ENCODE results near the gene CD300LG.
"Not testable (repeated sequence)": the region's sequence is repeated elsewhere in the genome, so short reads cannot be mapped to it uniquely, and the experiment has no call there.

Gene CD300LG

GRCh38 chr17:43890240-43890639 is 43.3 kb downstream of the CD300LG start:
- Histone ChIP-seq H3K4me3 (ENCODE audit: low read depth in 1 of 2, low read length in 2 of 2) (no peak overlapping the region), H3K4me1 (ENCODE audit: control insufficient read depth in 1 of 2, insufficient read depth in 2 of 2, low read length in 2 of 2) (no peaks in the 10 kb centered on the region), H3K36me3 (ENCODE audit: control insufficient read depth in 1 of 2, insufficient read depth in 2 of 2, low read length in 2 of 2) (no peaks in the 10 kb centered on the region)

GRCh38 chr17:43891851-43892646 is 45.1 kb downstream of the CD300LG start:
- Histone ChIP-seq H3K27ac (ENCODE audit: low read depth, low read length) (no peak overlapping the region), H3K4me3 (ENCODE audit: low read depth in 1 of 2, low read length in 2 of 2) (no peak overlapping the region), H3K36me3 (ENCODE audit: control insufficient read depth in 1 of 2, insufficient read depth in 2 of 2, low read length in 2 of 2) (no peaks in the 10 kb centered on the region), H3K9ac (ENCODE audit: low read depth in 1 of 2, low read length in 2 of 2) (no peak overlapping the region), H3K9me3 (ENCODE audit: control insufficient read depth in 1 of 2, low read length in 2 of 2) (no peaks in the 10 kb centered on the region), H3K27me3 (ENCODE audit: control insufficient read depth in 1 of 2, insufficient read depth in 2 of 2, low read length in 2 of 2) (no peaks in the 10 kb centered on the region), H3K4me1 (ENCODE audit: control insufficient read depth in 1 of 2, insufficient read depth in 2 of 2, low read length in 2 of 2) (no peaks in the 10 kb centered on the region)

More at GRCh38 chr17:43890240-43890639, 43.3 kb downstream of the CD300LG start:
- Histone ChIP-seq H3K9me3 (ENCODE audit: control insufficient read depth in 1 of 2, low read length in 2 of 2) (no peaks in the 10 kb centered on the region), H3K9ac (ENCODE audit: low read depth in 1 of 2, low read length in 2 of 2) (no peak overlapping the region), H3K27me3 (ENCODE audit: control insufficient read depth in 1 of 2, insufficient read depth in 2 of 2, low read length in 2 of 2) (no peaks in the 10 kb centered on the region), H3K27ac (ENCODE audit: low read depth, low read length) (no peak overlapping the region)

GRCh38 chr17:43892647-43892952 is 45.6 kb downstream of the CD300LG start:
- H3K27me3 ChIP-seq (ENCODE audit: control insufficient read depth in 1 of 2, insufficient read depth in 2 of 2, low read length in 2 of 2) = no peaks in the 10 kb centered on the region

GRCh38 chr17:43894494-43894893 is 47.5 kb downstream of the CD300LG start:
- H3K9me3 ChIP-seq (ENCODE audit: control insufficient read depth in 1 of 2, low read length in 2 of 2); H3K4me1 ChIP-seq (ENCODE audit: control insufficient read depth in 1 of 2, insufficient read depth in 2 of 2, low read length in 2 of 2); H3K9ac ChIP-seq (ENCODE audit: low read depth in 1 of 2, low read length in 2 of 2); H3K36me3 ChIP-seq (ENCODE audit: control insufficient read depth in 1 of 2, insufficient read depth in 2 of 2, low read length in 2 of 2); H3K27me3 ChIP-seq (ENCODE audit: control insufficient read depth in 1 of 2, insufficient read depth in 2 of 2, low read length in 2 of 2); H3K27ac ChIP-seq (ENCODE audit: low read depth, low read length); H3K4me3 ChIP-seq (ENCODE audit: low read depth in 1 of 2, low read length in 2 of 2): not testable (repeated sequence)

More at GRCh38 chr17:43892647-43892952, 45.6 kb downstream of the CD300LG start:
- Histone ChIP-seq H3K9ac (ENCODE audit: low read depth in 1 of 2, low read length in 2 of 2) (no peak overlapping the region), H3K4me3 (ENCODE audit: low read depth in 1 of 2, low read length in 2 of 2) (no peak overlapping the region), H3K36me3 (ENCODE audit: control insufficient read depth in 1 of 2, insufficient read depth in 2 of 2, low read length in 2 of 2) (no peaks in the 10 kb centered on the region), H3K4me1 (ENCODE audit: control insufficient read depth in 1 of 2, insufficient read depth in 2 of 2, low read length in 2 of 2) (no peaks in the 10 kb centered on the region), H3K9me3 (ENCODE audit: control insufficient read depth in 1 of 2, low read length in 2 of 2) (no peaks in the 10 kb centered on the region), H3K27ac (ENCODE audit: low read depth, low read length) (no peak overlapping the region)

GRCh38 chr17:43897831-43898230 is 50.9 kb downstream of the CD300LG start:
- no peaks in the 10 kb centered on the region for H3K9me3 ChIP-seq (ENCODE audit: control insufficient read depth in 1 of 2, low read length in 2 of 2)
- no peaks in the 10 kb centered on the region for H3K36me3 ChIP-seq (ENCODE audit: control insufficient read depth in 1 of 2, insufficient read depth in 2 of 2, low read length in 2 of 2)
- peaks cover 7 to 12% of the 10 kb centered on the region in 2 donors for H3K4me1 ChIP-seq (ENCODE audit: control insufficient read depth in 1 of 2, insufficient read depth in 2 of 2, low read length in 2 of 2)
- no peak overlapping the region for H3K4me3 ChIP-seq (ENCODE audit: low read depth in 1 of 2, low read length in 2 of 2)
- H3K27me3 ChIP-seq (ENCODE audit: control insufficient read depth in 1 of 2, insufficient read depth in 2 of 2, low read length in 2 of 2) = peaks cover 0 to 4% of the 10 kb centered on the region in 2 donors
- no peak overlapping the region for H3K27ac ChIP-seq (ENCODE audit: low read depth, low read length)
- no peak overlapping the region for H3K9ac ChIP-seq (ENCODE audit: low read depth in 1 of 2, low read length in 2 of 2)

GRCh38 chr17:43898446-43898845 is 51.5 kb downstream of the CD300LG start:
- Histone ChIP-seq H3K4me1 (ENCODE audit: control insufficient read depth in 1 of 2, insufficient read depth in 2 of 2, low read length in 2 of 2) (peaks cover 7 to 12% of the 10 kb centered on the region in 2 donors), H3K27me3 (ENCODE audit: control insufficient read depth in 1 of 2, insufficient read depth in 2 of 2, low read length in 2 of 2) (peaks cover 3 to 4% of the 10 kb centered on the region in 2 donors), H3K36me3 (ENCODE audit: control insufficient read depth in 1 of 2, insufficient read depth in 2 of 2, low read length in 2 of 2) (no peaks in the 10 kb centered on the region), H3K9me3 (ENCODE audit: control insufficient read depth in 1 of 2, low read length in 2 of 2) (no peaks in the 10 kb centered on the region), H3K9ac (ENCODE audit: low read depth in 1 of 2, low read length in 2 of 2) (no peak overlapping the region), H3K27ac (ENCODE audit: low read depth, low read length) (no peak overlapping the region), H3K4me3 (ENCODE audit: low read depth in 1 of 2, low read length in 2 of 2) (no peak overlapping the region)

- peak overlapping the region in 1 of 2 donors; percentile 48 for H3K9ac ChIP-seq (ENCODE audit: low read depth in 1 of 2, low read length in 2 of 2)
Observed at GRCh38 chr17:43900183-43900857, 53.3 kb downstream of the CD300LG start.

GRCh38 chr17:43900858-43901754 is 54.1 kb downstream of the CD300LG start:
- H3K27me3 ChIP-seq (ENCODE audit: control insufficient read depth in 1 of 2, insufficient read depth in 2 of 2, low read length in 2 of 2) = peaks cover 22 to 23% of the 10 kb centered on the region in 2 donors
- peak overlapping the region; percentile 69 to 74 for H3K4me3 ChIP-seq (ENCODE audit: low read depth in 1 of 2, low read length in 2 of 2)
- H3K9me3 ChIP-seq (ENCODE audit: control insufficient read depth in 1 of 2, low read length in 2 of 2) = no peaks in the 10 kb centered on the region
- H3K9ac ChIP-seq (ENCODE audit: low read depth in 1 of 2, low read length in 2 of 2) = no peak overlapping the region
- H3K4me1 ChIP-seq (ENCODE audit: control insufficient read depth in 1 of 2, insufficient read depth in 2 of 2, low read length in 2 of 2) = peaks cover 8 to 18% of the 10 kb centered on the region in 2 donors
- H3K36me3 ChIP-seq (ENCODE audit: control insufficient read depth in 1 of 2, insufficient read depth in 2 of 2, low read length in 2 of 2) = no peaks in the 10 kb centered on the region
- H3K27ac ChIP-seq (ENCODE audit: low read depth, low read length) = no peak overlapping the region

More at GRCh38 chr17:43900183-43900857, 53.3 kb downstream of the CD300LG start:
- H3K4me3 ChIP-seq (ENCODE audit: low read depth in 1 of 2, low read length in 2 of 2) = peak overlapping the region; percentile 69 to 74
- H3K27me3 ChIP-seq (ENCODE audit: control insufficient read depth in 1 of 2, insufficient read depth in 2 of 2, low read length in 2 of 2) = peaks cover 14 to 15% of the 10 kb centered on the region in 2 donors
- no peak overlapping the region for H3K27ac ChIP-seq (ENCODE audit: low read depth, low read length)
- no peaks in the 10 kb centered on the region for H3K9me3 ChIP-seq (ENCODE audit: control insufficient read depth in 1 of 2, low read length in 2 of 2)
- H3K4me1 ChIP-seq (ENCODE audit: control insufficient read depth in 1 of 2, insufficient read depth in 2 of 2, low read length in 2 of 2) = peaks cover 7 to 12% of the 10 kb centered on the region in 2 donors
- no peaks in the 10 kb centered on the region for H3K36me3 ChIP-seq (ENCODE audit: control insufficient read depth in 1 of 2, insufficient read depth in 2 of 2, low read length in 2 of 2)

- Histone ChIP-seq H3K27me3 (ENCODE audit: control insufficient read depth in 1 of 2, insufficient read depth in 2 of 2, low read length in 2 of 2) (peaks cover 30 to 32% of the 10 kb centered on the region in 2 donors), H3K4me3 (ENCODE audit: low read depth in 1 of 2, low read length in 2 of 2) (no peak overlapping the region), H3K9me3 (ENCODE audit: control insufficient read depth in 1 of 2, low read length in 2 of 2) (no peaks in the 10 kb centered on the region), H3K27ac (ENCODE audit: low read depth, low read length) (no peak overlapping the region), H3K36me3 (ENCODE audit: control insufficient read depth in 1 of 2, insufficient read depth in 2 of 2, low read length in 2 of 2) (no peaks in the 10 kb centered on the region), H3K4me1 (ENCODE audit: control insufficient read depth in 1 of 2, insufficient read depth in 2 of 2, low read length in 2 of 2) (peaks cover 17 to 26% of the 10 kb centered on the region in 2 donors), H3K9ac (ENCODE audit: low read depth in 1 of 2, low read length in 2 of 2) (no peak overlapping the region)
Observed at GRCh38 chr17:43901861-43902589, 55.0 kb downstream of the CD300LG start.

All from duodenal mucosa (tissue), 2 donors.